MM.1S (cell line): ENCODE data around the gene COG2.

Source experiments
- DNase-seq: peaks from one replicate; pipeline ENCODE4 v3.0.0-alpha.2; 2015
- H2AFZ ChIP-seq: fragments of 300-600 bp; sonication (generic); 2 replicates; pipeline ENCODE4 v1.6.0; 2016; ENCODE audit warnings: antibody characterized with exemption, low read length
- H3F3A ChIP-seq: fragments of 300-600 bp; sonication (generic); 2 replicates; pipeline ENCODE4 v1.6.1; 2016; ENCODE audit warnings: mild to moderate bottlenecking, antibody characterized with exemption, low read length, moderate library complexity, mixed read lengths; ENCODE audit not compliant: insufficient read depth
- H3K27ac ChIP-seq: fragments of 300-600 bp; sonication (generic); 2 replicates; pipeline ENCODE4 v1.5.1; 2016; ENCODE audit warnings: mild to moderate bottlenecking, low read length
- H3K27me3 ChIP-seq: fragments of 300-600 bp; sonication (generic); replicated peaks from 2 replicates; pipeline ENCODE4 v1.6.0; 2016; ENCODE audit warnings: low read length; ENCODE audit not compliant: insufficient read depth
- H3K36me3 ChIP-seq: fragments of 300-600 bp; sonication (generic); replicated peaks from 2 replicates; pipeline ENCODE4 v1.6.1; 2016; ENCODE audit warnings: mild to moderate bottlenecking, low read length, mixed read lengths; ENCODE audit not compliant: insufficient read depth
- H3K4me1 ChIP-seq: fragments of 300-600 bp; sonication (generic); 2 replicates; pipeline ENCODE4 v1.6.1; 2016; ENCODE audit warnings: low read length, mixed read lengths
- H3K4me2 ChIP-seq: fragments of 300-600 bp; sonication (generic); 2 replicates; pipeline ENCODE4 v1.6.0; 2016; ENCODE audit warnings: low read depth, low read length
- H3K4me3 ChIP-seq: fragments of 300-600 bp; sonication (generic); 2 replicates; pipeline ENCODE4 v1.5.1; 2016; ENCODE audit warnings: low read length, mixed read lengths
- H3K79me2 ChIP-seq: fragments of 300-600 bp; sonication (generic); 2 replicates; pipeline ENCODE4 v1.6.1; 2016; ENCODE audit warnings: mixed run types, low read length, mixed read lengths
- H3K9ac ChIP-seq: fragments of 300-600 bp; sonication (generic); 2 replicates; pipeline ENCODE4 v1.6.1; 2016; ENCODE audit warnings: low read length, mixed read lengths
- H3K9me2 ChIP-seq: fragments of 300-600 bp; sonication (generic); replicated peaks from 2 replicates; pipeline ENCODE4 v1.6.1; 2016; ENCODE audit warnings: mild to moderate bottlenecking, low read length, mixed read lengths; ENCODE audit not compliant: insufficient read depth
- H3K9me3 ChIP-seq: fragments of 300-600 bp; sonication (generic); replicated peaks from 2 replicates; pipeline ENCODE4 v1.6.1; 2016; ENCODE audit warnings: mild to moderate bottlenecking, low read length, mixed read lengths; ENCODE audit not compliant: insufficient read depth
- H4K20me1 ChIP-seq: fragments of 300-600 bp; sonication (generic); 2 replicates; pipeline ENCODE4 v1.6.1; 2016; ENCODE audit warnings: mild to moderate bottlenecking, low read length, moderate library complexity, mixed read lengths; ENCODE audit not compliant: insufficient read depth
- CTCF ChIP-seq: fragments of 300-600 bp; sonication (generic); IDR thresholded peaks from 2 replicates; pipeline ENCODE4 v1.5.1; 2016; ENCODE audit warnings: antibody characterized with exemption, low read length, mixed read lengths
- EZH2 ChIP-seq: fragments of 300-600 bp; sonication (generic); optimal IDR thresholded peaks from 2 replicates; pipeline ENCODE3; 2017; ENCODE audit warnings: low read depth, mild to moderate bottlenecking, antibody characterized with exemption, low read length, mixed read lengths
- EZH2phosphoT487 ChIP-seq: fragments of 300-600 bp; sonication (generic); IDR thresholded peaks from 2 replicates; pipeline ENCODE4 v1.6.1; 2018; ENCODE audit warnings: antibody characterized with exemption, low read length

COG2 gene

GRCh38 chr1:230677200-230677599 lies 34.9 kb downstream of the COG2 start:
- Histone ChIP-seq H3K4me1 (no peaks in the 10 kb centered on the region), H2AFZ (no peak overlapping the region), H3K9me3 (no peaks in the 10 kb centered on the region), H3K36me3 (peaks cover 19% of the 10 kb centered on the region; the same call in 1 of the 2 replicates), H3K4me3 (no peak overlapping the region), H3K4me2 (no peak overlapping the region), H3K27ac (no peak overlapping the region), H3F3A (no peaks in the 10 kb centered on the region), H3K9ac (no peak overlapping the region), H3K9me2 (no peaks in the 10 kb centered on the region), H3K79me2 (no peaks in the 10 kb centered on the region), H3K27me3 (no peaks in the 10 kb centered on the region), H4K20me1 (no peaks in the 10 kb centered on the region)
- TF ChIP-seq EZH2 (no peak), EZH2phosphoT487 (no peak), CTCF (no peak)
- DNase-seq: no peak

- no peaks in the 10 kb centered on the region for H3K79me2 ChIP-seq
- peaks cover 18% of the 10 kb centered on the region; the same call in 1 of the 2 replicates for H3K36me3 ChIP-seq
- no peaks in the 10 kb centered on the region for H3K9me2 ChIP-seq
- no peaks in the 10 kb centered on the region for H3K9me3 ChIP-seq
- no peaks in the 10 kb centered on the region for H3K27me3 ChIP-seq
- TF ChIP-seq EZH2phosphoT487 (no peak), CTCF (no peak), EZH2 (no peak)
- no peaks in the 10 kb centered on the region for H3F3A ChIP-seq
- H3K27ac ChIP-seq: no peak overlapping the region
- no peaks in the 10 kb centered on the region for H3K4me1 ChIP-seq
- H3K4me2 ChIP-seq: no peak overlapping the region
- no peak overlapping the region for H3K9ac ChIP-seq
- no peak overlapping the region for H3K4me3 ChIP-seq
- no peak overlapping the region for H2AFZ ChIP-seq
- no peaks in the 10 kb centered on the region for H4K20me1 ChIP-seq
- no peak for DNase-seq
Measured at GRCh38 chr1:230679192-230679591, 36.9 kb downstream of the COG2 start.

GRCh38 chr1:230679825-230680224 lies 37.5 kb downstream of the COG2 start:
- Histone ChIP-seq H3K36me3 (peaks cover 17% of the 10 kb centered on the region; the same call in 1 of the 2 replicates), H2AFZ (no peak overlapping the region), H3K4me3 (no peak overlapping the region), H3K9me3 (no peaks in the 10 kb centered on the region), H3K79me2 (no peaks in the 10 kb centered on the region), H3K9me2 (no peaks in the 10 kb centered on the region), H3K27me3 (no peaks in the 10 kb centered on the region), H3K9ac (no peak overlapping the region), H3K4me2 (no peak overlapping the region), H3K4me1 (no peaks in the 10 kb centered on the region), H4K20me1 (no peaks in the 10 kb centered on the region), H3K27ac (no peak overlapping the region), H3F3A (no peaks in the 10 kb centered on the region)
- TF ChIP-seq EZH2 (no peak), EZH2phosphoT487 (no peak), CTCF (no peak)
- no peak for DNase-seq
